K562 (cell line): ENCODE results near the gene AGRN. TPM values are rescaled to one million over a fixed set of nuclear protein-coding genes. Genes with fewer than 3 reads are reported as not detected.

Source experiments
- CBX5 ChIP-seq: IDR thresholded peaks from 2 replicates; pipeline ENCODE4 v1.6.1; 2014; ENCODE audit warnings: low read depth, borderline replicate concordance
- CTBP1 ChIP-seq: fragments of 450-650 bp; IDR thresholded peaks from 2 replicates; pipeline ENCODE4 v1.6.1; 2016; ENCODE audit warnings: borderline replicate concordance
- HLTF ChIP-seq: fragments of 450-650 bp; IDR thresholded peaks from 2 replicates; pipeline ENCODE4 v1.6.1; 2016
- IRF1 ChIP-seq: sonication (generic); formaldehyde crosslinking; IDR thresholded peaks from 2 replicates; pipeline ENCODE4 v1.8.0; 2022; ENCODE audit warnings: missing genetic modification reagents, mild to moderate bottlenecking, borderline replicate concordance
- KAT8 ChIP-seq: fragments of 450-650 bp; IDR thresholded peaks from 2 replicates; pipeline ENCODE4 v1.6.1; 2016; ENCODE audit warnings: low read depth, mild to moderate bottlenecking
- MCM3 ChIP-seq: fragments of 450-650 bp; IDR thresholded peaks from 2 replicates; pipeline ENCODE4 v1.6.1; 2016
- NBN ChIP-seq: fragments of 450-650 bp; IDR thresholded peaks from 2 replicates; pipeline ENCODE4 v1.6.1; 2016; ENCODE audit warnings: low read depth, mild to moderate bottlenecking
- NCOA4 ChIP-seq: fragments of 450-650 bp; IDR thresholded peaks from 2 replicates; pipeline ENCODE4 v1.6.1; 2018; ENCODE audit warnings: mild to moderate bottlenecking; ENCODE audit not compliant: partially characterized antibody
- NONO ChIP-seq, 2 experiments: fragments of 200-400 bp in 1 of 2; fragments of 450-650 bp in 1 of 2; formaldehyde crosslinking in 1 of 2; IDR thresholded peaks; 2 replicates each; pipeline ENCODE4 v1.6.1; 2017; ENCODE audit warnings: low read depth in 2 of 2, mild to moderate bottlenecking in 2 of 2, moderate library complexity in 2 of 2, low read length in 1 of 2
- RBFOX2 ChIP-seq: fragments of 200-400 bp; formaldehyde crosslinking; IDR thresholded peaks from 2 replicates; pipeline ENCODE4 v1.6.1; 2017; ENCODE audit warnings: low read depth, mild to moderate bottlenecking, low read length, moderate library complexity
- SP1 ChIP-seq: sonication (generic); formaldehyde crosslinking; IDR thresholded peaks from 2 replicates; pipeline ENCODE4 v1.8.1; 2022; ENCODE audit warnings: mild to moderate bottlenecking, missing genetic modification reagents
- TRIM28 ChIP-seq: fragments of 450-650 bp; IDR thresholded peaks from 2 replicates; pipeline ENCODE4 v1.6.1; 2017
- WHSC1 ChIP-seq: IDR thresholded peaks from one replicate; pipeline ENCODE4 v1.6.1; 2012; ENCODE audit warnings: low read length, control low read depth, inconsistent platforms
- ZEB2 ChIP-seq: fragments of 450-650 bp; IDR thresholded peaks from 2 replicates; pipeline ENCODE4 v1.6.1; 2016
- ZKSCAN8 ChIP-seq: fragments of 200-800 bp; sonication (Bioruptor generic); IDR thresholded peaks from 2 replicates; pipeline ENCODE4 v1.6.1; 2016; ENCODE audit warnings: missing genetic modification characterization, missing compliant biosample characterization
- ZNF134 ChIP-seq: fragments of 250-450 bp; sonication (Bioruptor Pico); conservative IDR thresholded peaks from 2 replicates; pipeline ENCODE4 v1.4.0; 2020
- ZNF316 ChIP-seq: fragments of 450-650 bp; IDR thresholded peaks from 2 replicates; pipeline ENCODE4 v1.6.1; 2016
- ZNF436 ChIP-seq: fragments of 250-450, 450-650 bp; sonication (Bioruptor Pico); formaldehyde crosslinking; IDR thresholded peaks from 2 replicates; pipeline ENCODE4 v1.7.0; 2020; ENCODE audit warnings: mild to moderate bottlenecking
- ZNF740 ChIP-seq, 3 experiments: fragments of 200-800 bp in 1 of 3; sonication (Bioruptor generic) in 1 of 3; sonication (generic) in 1 of 3; formaldehyde crosslinking in 1 of 3; IDR thresholded peaks; 2 replicates each; pipeline versions ENCODE4 v1.6.1 to v1.8.0; 2016 to 2022; ENCODE audit warnings: mild to moderate bottlenecking in 2 of 3, missing compliant biosample characterization in 2 of 3, missing genetic modification characterization in 2 of 3, missing genetic modification reagents in 1 of 3
- polyA plus RNA-seq, 8 experiments: library from polyadenylated mRNA; depleted of rRNA in 4 of 8; stranded (reverse) in 5 of 8; unstranded in 3 of 8; fragments of >200 nt; fragmentation: Nextera tagmentation in 2 of 8; fragmentation: Illumina TruSeq in 1 of 8; extraction: Ambion mirVana in 2 of 8; extraction: Trizol in 1 of 8; gene quantifications; 2 replicates each; pipeline versions ENCODE4 v1.2.1 to v1.2.3, GENCODE V29; 2011 to 2014; ENCODE audit warnings: inconsistent platforms in 1 of 8, missing spikeins in 1 of 8
- total RNA-seq, 7 experiments: library from RNA; depleted of rRNA in 6 of 7; stranded (reverse); fragments of >200 nt in 6 of 7; fragmentation: Illumina TruSeq in 2 of 7; extraction: Trizol in 2 of 7; gene quantifications; 2 replicates each; pipeline versions ENCODE4 v1.2.1 to v1.2.3, GENCODE V29; 2011 to 2021; ENCODE audit warnings: low replicate concordance in 1 of 7
- TF ChIP-seq, protein P1 (sequence below): IDR thresholded peaks from 2 replicates; pipeline ENCODE4 v1.6.1; 2016; ENCODE audit warnings: missing genetic modification characterization, missing compliant biosample characterization
- TF ChIP-seq, protein P2 (sequence below): fragments of 250-450 bp; sonication (Bioruptor Pico); IDR thresholded peaks from 2 replicates; pipeline ENCODE4 v1.8.0; 2022; ENCODE audit warnings: inconsistent platforms
- TF ChIP-seq, protein P3 (sequence below): sonication (generic); formaldehyde crosslinking; IDR thresholded peaks from 2 replicates; pipeline ENCODE4 v1.8.0; 2022; ENCODE audit warnings: mild to moderate bottlenecking, missing genetic modification reagents

AGRN gene
- total and polyA plus RNA-seq, 9 of the 15 experiments (the other 6 are each of a cell fraction or from before 2014, with no cell fraction given): 0.04 to 111 (median 18.1) TPM

GRCh38 chr1:1013922-1014648 is 5.8 kb upstream of the AGRN start (continued):
- TF ChIP-seq, protein P1, sequence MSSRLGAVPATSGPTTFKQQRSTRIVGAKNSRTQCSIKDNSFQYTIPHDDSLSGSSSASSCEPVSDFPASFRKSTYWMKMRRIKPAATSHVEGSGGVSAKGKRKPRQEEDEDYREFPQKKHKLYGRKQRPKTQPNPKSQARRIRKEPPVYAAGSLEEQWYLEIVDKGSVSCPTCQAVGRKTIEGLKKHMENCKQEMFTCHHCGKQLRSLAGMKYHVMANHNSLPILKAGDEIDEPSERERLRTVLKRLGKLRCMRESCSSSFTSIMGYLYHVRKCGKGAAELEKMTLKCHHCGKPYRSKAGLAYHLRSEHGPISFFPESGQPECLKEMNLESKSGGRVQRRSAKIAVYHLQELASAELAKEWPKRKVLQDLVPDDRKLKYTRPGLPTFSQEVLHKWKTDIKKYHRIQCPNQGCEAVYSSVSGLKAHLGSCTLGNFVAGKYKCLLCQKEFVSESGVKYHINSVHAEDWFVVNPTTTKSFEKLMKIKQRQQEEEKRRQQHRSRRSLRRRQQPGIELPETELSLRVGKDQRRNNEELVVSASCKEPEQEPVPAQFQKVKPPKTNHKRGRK: no peak
- TF ChIP-seq, protein P2, sequence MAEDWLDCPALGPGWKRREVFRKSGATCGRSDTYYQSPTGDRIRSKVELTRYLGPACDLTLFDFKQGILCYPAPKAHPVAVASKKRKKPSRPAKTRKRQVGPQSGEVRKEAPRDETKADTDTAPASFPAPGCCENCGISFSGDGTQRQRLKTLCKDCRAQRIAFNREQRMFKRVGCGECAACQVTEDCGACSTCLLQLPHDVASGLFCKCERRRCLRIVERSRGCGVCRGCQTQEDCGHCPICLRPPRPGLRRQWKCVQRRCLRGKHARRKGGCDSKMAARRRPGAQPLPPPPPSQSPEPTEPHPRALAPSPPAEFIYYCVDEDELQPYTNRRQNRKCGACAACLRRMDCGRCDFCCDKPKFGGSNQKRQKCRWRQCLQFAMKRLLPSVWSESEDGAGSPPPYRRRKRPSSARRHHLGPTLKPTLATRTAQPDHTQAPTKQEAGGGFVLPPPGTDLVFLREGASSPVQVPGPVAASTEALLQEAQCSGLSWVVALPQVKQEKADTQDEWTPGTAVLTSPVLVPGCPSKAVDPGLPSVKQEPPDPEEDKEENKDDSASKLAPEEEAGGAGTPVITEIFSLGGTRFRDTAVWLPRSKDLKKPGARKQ: peak; percentile 43; the same call in 1 of the 2 replicates
- no peak for TF ChIP-seq CTBP1
- no peak for TF ChIP-seq TRIM28
- TF ChIP-seq NBN: no peak
- TF ChIP-seq RBFOX2: peak; percentile 44; the same call in 1 of the 2 replicates
- TF ChIP-seq WHSC1: no peak
- no peak for TF ChIP-seq KAT8
- no peak for TF ChIP-seq ZNF740 (CRISPR knock-in tag; IDR thresholded peaks at IDR 0.05)
- no peak for TF ChIP-seq ZNF740 (tag; IDR thresholded peaks at IDR 0.05)
- no peak for TF ChIP-seq HLTF
- no peak for TF ChIP-seq MCM3
- TF ChIP-seq, protein P3, sequence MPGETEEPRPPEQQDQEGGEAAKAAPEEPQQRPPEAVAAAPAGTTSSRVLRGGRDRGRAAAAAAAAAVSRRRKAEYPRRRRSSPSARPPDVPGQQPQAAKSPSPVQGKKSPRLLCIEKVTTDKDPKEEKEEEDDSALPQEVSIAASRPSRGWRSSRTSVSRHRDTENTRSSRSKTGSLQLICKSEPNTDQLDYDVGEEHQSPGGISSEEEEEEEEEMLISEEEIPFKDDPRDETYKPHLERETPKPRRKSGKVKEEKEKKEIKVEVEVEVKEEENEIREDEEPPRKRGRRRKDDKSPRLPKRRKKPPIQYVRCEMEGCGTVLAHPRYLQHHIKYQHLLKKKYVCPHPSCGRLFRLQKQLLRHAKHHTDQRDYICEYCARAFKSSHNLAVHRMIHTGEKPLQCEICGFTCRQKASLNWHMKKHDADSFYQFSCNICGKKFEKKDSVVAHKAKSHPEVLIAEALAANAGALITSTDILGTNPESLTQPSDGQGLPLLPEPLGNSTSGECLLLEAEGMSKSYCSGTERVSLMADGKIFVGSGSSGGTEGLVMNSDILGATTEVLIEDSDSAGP (CRISPR knock-in tag): no peak
- 0 out of 2 replicates have a peak, but pooled peaks have one; percentile 41 for TF ChIP-seq SP1 (CRISPR knock-in tag)
- TF ChIP-seq ZNF134 (CRISPR knock-in tag): no peak
- TF ChIP-seq NONO (IDR thresholded peaks at IDR 0.05; ENCODE audit: low read depth in 2 of 2, low read length in 1 of 2): no peak
- peak; percentile 51; the same call in 1 of the 2 replicates for TF ChIP-seq ZNF316
- TF ChIP-seq ZNF436: no peak
- no peak for TF ChIP-seq IRF1 (CRISPR knock-in tag)
- TF ChIP-seq NCOA4: no peak
- no peak for TF ChIP-seq CBX5
- no peak for TF ChIP-seq ZEB2
- TF ChIP-seq ZKSCAN8 (CRISPR knock-in tag): no peak
- TF ChIP-seq, all 486 proteins: peak for 17
